Neural progenitor cell (in vitro differentiated cells): Measurements from ENCODE around the gene PACC1. TPM values are rescaled to one million over a fixed set of nuclear protein-coding genes. Genes with fewer than 3 reads are reported as not detected.

Source experiments
- DNase-seq: peaks from one replicate; pipeline ENCODE4 v3.0.0-alpha.2; 2016; ENCODE audit warnings: low spot score
- H2AFZ ChIP-seq: fragments of 200-600 bp; sonication (generic); replicated peaks from 2 replicates; pipeline ENCODE4 v1.6.1; 2016; ENCODE audit warnings: antibody characterized with exemption
- H3F3A ChIP-seq: fragments of 200-600 bp; sonication (generic); 2 replicates; pipeline ENCODE4 v1.6.1; 2016; ENCODE audit warnings: antibody characterized with exemption, low read depth
- H3K27ac ChIP-seq: fragments of 200-600 bp; sonication (generic); 2 replicates; pipeline ENCODE4 v1.5.1; 2016; ENCODE audit warnings: mild to moderate bottlenecking
- H3K27me3 ChIP-seq: fragments of 200-600 bp; sonication (generic); 2 replicates; pipeline ENCODE4 v1.6.1; 2016; ENCODE audit warnings: mild to moderate bottlenecking, moderate library complexity
- H3K36me3 ChIP-seq: fragments of 200-600 bp; sonication (generic); 2 replicates; pipeline ENCODE4 v1.5.1; 2016
- H3K4me1 ChIP-seq: fragments of 200-600 bp; sonication (generic); 2 replicates; pipeline ENCODE4 v1.6.1; 2016; ENCODE audit warnings: mixed run types
- H3K4me2 ChIP-seq: fragments of 200-600 bp; sonication (generic); 2 replicates; pipeline ENCODE4 v1.6.1; 2016
- H3K4me3 ChIP-seq: fragments of 200-600 bp; sonication (generic); 2 replicates; pipeline ENCODE4 v1.5.1; 2016
- H3K79me2 ChIP-seq: fragments of 200-600 bp; sonication (generic); 2 replicates; pipeline ENCODE4 v1.6.1; 2016; ENCODE audit warnings: low read depth
- H3K9ac ChIP-seq: fragments of 200-600 bp; sonication (generic); 2 replicates; pipeline ENCODE4 v1.6.1; 2016
- H3K9me3 ChIP-seq: fragments of 200-600 bp; sonication (generic); 2 replicates; pipeline ENCODE4 v1.5.1; 2016; ENCODE audit warnings: low read depth
- H4K20me1 ChIP-seq: fragments of 200-600 bp; sonication (generic); 2 replicates; pipeline ENCODE4 v1.6.1; 2016; ENCODE audit warnings: low read depth
- H3K27ac Mint-ChIP-seq: 3 replicates; pipeline ENCODE4 v1.8.0; 2021; ENCODE audit warnings: mixed read lengths
- H3K27me3 Mint-ChIP-seq: 2 replicates; pipeline ENCODE4 v1.8.0; 2022; ENCODE audit warnings: low read depth, mild to moderate bottlenecking, inconsistent platforms, moderate library complexity, mixed read lengths; ENCODE audit not compliant: insufficient read depth
- H3K36me3 Mint-ChIP-seq: 3 replicates; pipeline ENCODE4 v1.8.0; 2021; ENCODE audit warnings: mixed read lengths
- H3K4me1 Mint-ChIP-seq: 3 replicates; pipeline ENCODE4 v1.8.0; 2021; ENCODE audit warnings: mixed read lengths
- H3K4me3 Mint-ChIP-seq: 3 replicates; pipeline ENCODE4 v1.8.0; 2021; ENCODE audit warnings: mild to moderate bottlenecking, moderate library complexity, mixed read lengths
- H3K9me3 Mint-ChIP-seq: 3 replicates; pipeline ENCODE4 v1.8.0; 2020; ENCODE audit warnings: mixed read lengths
- EZH2 ChIP-seq: fragments of 200-600 bp; sonication (generic); IDR thresholded peaks from 2 replicates; pipeline ENCODE4 v1.6.1; 2017; ENCODE audit warnings: antibody characterized with exemption, mild to moderate bottlenecking, moderate library complexity
- EZH2phosphoT487 ChIP-seq: fragments of 200-600 bp; sonication (generic); IDR thresholded peaks from 2 replicates; pipeline ENCODE4 v1.6.1; 2017; ENCODE audit warnings: antibody characterized with exemption
- total RNA-seq: library from RNA; depleted of rRNA; stranded (reverse); fragments of >200 nt; gene quantifications from 2 replicates; pipeline ENCODE4 v1.2.3, GENCODE V29; 2015; ENCODE audit warnings: low replicate concordance
- TF ChIP-seq, protein P1 (sequence below): fragments of 200-600 bp; sonication (generic); IDR thresholded peaks from 2 replicates; pipeline ENCODE4 v1.5.1; 2017; ENCODE audit warnings: antibody characterized with exemption, mild to moderate bottlenecking

Gene PACC1
- total RNA-seq, 1 donor from 2014 or later: 21.1 TPM

DNA sequence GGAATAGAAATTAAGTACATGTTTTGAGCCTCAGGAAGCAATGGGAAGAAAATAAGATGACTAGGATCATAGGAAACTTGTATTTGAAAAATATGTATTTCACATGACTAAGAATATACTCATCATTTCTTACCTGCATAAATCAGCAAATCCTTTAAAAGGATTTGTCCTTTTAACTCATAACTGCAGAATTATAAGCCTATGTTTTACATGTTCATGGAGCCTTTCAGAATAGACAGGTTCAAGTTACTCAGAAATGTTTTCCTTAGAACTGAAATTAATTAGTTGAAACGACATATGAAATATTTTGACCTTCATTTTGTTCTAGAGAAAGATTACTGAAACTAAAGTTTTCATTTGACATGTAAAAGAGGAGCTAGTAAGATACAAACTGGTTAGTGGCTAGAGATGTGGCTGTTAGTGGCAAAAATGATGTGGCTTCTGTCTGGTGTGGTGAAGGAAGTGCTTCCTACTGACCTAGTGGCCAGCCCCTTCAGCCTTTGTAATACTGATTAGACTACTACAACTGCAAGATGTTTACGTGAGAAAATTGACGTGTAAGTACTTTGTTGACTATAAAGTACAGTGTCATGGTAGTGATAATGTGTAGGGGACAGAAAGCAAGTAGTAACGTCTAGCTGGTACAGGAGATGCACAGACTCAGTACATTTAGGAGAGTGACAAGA, 54.7 kb downstream of the PACC1 start:
- peaks cover 18% of the 10 kb centered on the region for H3K36me3 Mint-ChIP-seq
- H2AFZ ChIP-seq: no peak overlapping the region
- no peaks in the 10 kb centered on the region for H3K9me3 ChIP-seq
- DNase-seq: no peak
- H3K4me1 Mint-ChIP-seq: no peaks in the 10 kb centered on the region
- H3K9ac ChIP-seq: no peak overlapping the region
- H4K20me1 ChIP-seq: no peaks in the 10 kb centered on the region
- H3K9me3 Mint-ChIP-seq: no peaks in the 10 kb centered on the region
- no peak overlapping the region for H3K4me2 ChIP-seq
- H3F3A ChIP-seq: peaks cover 7% of the 10 kb centered on the region
- H3K4me1 ChIP-seq: no peaks in the 10 kb centered on the region
- no peak for TF ChIP-seq EZH2
- peaks cover 11% of the 10 kb centered on the region for H3K36me3 ChIP-seq
- H3K79me2 ChIP-seq: no peaks in the 10 kb centered on the region
- no peaks in the 10 kb centered on the region for H3K27me3 ChIP-seq
- H3K27me3 Mint-ChIP-seq: no peaks in the 10 kb centered on the region
- H3K27ac Mint-ChIP-seq: no peak overlapping the region
- H3K4me3 ChIP-seq: no peak overlapping the region
- no peak overlapping the region for H3K4me3 Mint-ChIP-seq
- no peak overlapping the region for H3K27ac ChIP-seq

DNA sequence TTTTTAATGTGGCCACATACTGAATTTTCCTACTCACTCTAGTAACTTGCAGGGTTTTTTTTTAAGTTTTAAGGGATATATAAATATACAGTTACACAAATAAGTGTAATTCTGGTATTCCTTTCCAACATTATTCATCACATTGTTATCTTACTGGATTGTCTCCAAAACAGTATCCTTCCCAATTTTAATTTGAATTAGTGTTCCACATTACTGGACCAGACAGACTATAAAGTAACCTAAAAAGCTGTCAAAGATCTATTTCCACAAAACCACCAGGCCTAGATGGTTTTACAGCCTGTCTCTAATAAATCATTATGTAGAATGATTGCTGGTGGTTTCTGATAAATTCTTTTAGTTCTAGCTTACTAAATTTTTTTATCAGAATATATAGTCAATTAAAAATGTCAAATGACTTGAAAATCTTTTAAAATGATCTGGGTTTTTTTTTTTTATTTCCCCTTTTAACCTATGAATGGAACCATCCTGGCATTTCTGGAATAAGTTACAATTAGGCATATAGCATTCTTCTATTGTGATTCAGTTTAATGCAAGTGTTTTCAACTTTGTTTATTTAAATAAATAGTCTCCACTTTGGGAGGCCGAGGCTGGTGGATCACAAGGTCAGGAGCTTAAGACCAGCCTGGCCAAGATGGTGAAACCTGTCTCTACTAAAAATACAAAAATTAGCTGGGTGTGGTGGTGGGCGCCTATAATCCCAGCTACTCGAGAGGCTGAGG, 59.3 kb downstream of the PACC1 start:
- no peaks in the 10 kb centered on the region for H4K20me1 ChIP-seq
- H3K4me3 ChIP-seq: no peak overlapping the region
- peaks cover 7% of the 10 kb centered on the region for H3F3A ChIP-seq
- H3K4me1 ChIP-seq: no peaks in the 10 kb centered on the region
- no peak overlapping the region for H3K4me2 ChIP-seq
- H3K9ac ChIP-seq: no peak overlapping the region
- Mint-ChIP-seq H3K27me3 (peaks cover 2% of the 10 kb centered on the region), H3K4me1 (no peaks in the 10 kb centered on the region), H3K4me3 (no peak overlapping the region), H3K9me3 (no peaks in the 10 kb centered on the region), H3K36me3 (peaks cover 7% of the 10 kb centered on the region), H3K27ac (no peak overlapping the region)
- no peaks in the 10 kb centered on the region for H3K27me3 ChIP-seq
- DNase-seq: no peak
- H3K79me2 ChIP-seq: no peaks in the 10 kb centered on the region
- TF ChIP-seq EZH2: no peak
- no peak overlapping the region for H3K27ac ChIP-seq
- no peak overlapping the region for H2AFZ ChIP-seq
- no peaks in the 10 kb centered on the region for H3K9me3 ChIP-seq
- peaks cover 11% of the 10 kb centered on the region for H3K36me3 ChIP-seq

DNA sequence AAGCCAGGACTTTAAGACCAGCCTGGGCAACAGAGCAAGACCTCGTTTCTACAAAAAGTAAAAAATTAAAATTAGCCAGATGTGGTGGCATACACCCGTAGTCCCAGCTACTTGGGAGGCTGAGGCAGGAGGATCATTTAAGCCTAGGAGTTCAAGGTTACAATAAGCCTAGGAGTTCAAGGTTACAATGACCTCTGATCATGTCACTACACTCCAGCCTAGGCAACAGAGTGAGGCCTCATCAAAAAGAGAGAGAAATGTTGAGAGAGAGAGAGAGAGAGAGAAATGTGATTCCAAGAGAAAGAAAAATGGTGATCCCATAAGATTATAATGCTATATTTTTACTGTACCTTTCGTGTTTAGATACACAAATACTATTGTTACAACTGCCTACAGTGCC, 60.2 kb downstream of the PACC1 start:
- H3K36me3 ChIP-seq: peaks cover 6% of the 10 kb centered on the region
- Mint-ChIP-seq H3K9me3 (no peaks in the 10 kb centered on the region), H3K4me3 (no peak overlapping the region), H3K27ac (no peak overlapping the region), H3K27me3 (peaks cover 2% of the 10 kb centered on the region), H3K36me3 (peaks cover 7% of the 10 kb centered on the region), H3K4me1 (no peaks in the 10 kb centered on the region)
- no peaks in the 10 kb centered on the region for H3K79me2 ChIP-seq
- no peak overlapping the region for H3K4me2 ChIP-seq
- no peak overlapping the region for H3K27ac ChIP-seq
- no peaks in the 10 kb centered on the region for H3K9me3 ChIP-seq
- H3K9ac ChIP-seq: no peak overlapping the region
- H3K27me3 ChIP-seq: no peaks in the 10 kb centered on the region
- TF ChIP-seq, protein P1, sequence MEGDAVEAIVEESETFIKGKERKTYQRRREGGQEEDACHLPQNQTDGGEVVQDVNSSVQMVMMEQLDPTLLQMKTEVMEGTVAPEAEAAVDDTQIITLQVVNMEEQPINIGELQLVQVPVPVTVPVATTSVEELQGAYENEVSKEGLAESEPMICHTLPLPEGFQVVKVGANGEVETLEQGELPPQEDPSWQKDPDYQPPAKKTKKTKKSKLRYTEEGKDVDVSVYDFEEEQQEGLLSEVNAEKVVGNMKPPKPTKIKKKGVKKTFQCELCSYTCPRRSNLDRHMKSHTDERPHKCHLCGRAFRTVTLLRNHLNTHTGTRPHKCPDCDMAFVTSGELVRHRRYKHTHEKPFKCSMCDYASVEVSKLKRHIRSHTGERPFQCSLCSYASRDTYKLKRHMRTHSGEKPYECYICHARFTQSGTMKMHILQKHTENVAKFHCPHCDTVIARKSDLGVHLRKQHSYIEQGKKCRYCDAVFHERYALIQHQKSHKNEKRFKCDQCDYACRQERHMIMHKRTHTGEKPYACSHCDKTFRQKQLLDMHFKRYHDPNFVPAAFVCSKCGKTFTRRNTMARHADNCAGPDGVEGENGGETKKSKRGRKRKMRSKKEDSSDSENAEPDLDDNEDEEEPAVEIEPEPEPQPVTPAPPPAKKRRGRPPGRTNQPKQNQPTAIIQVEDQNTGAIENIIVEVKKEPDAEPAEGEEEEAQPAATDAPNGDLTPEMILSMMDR: no peak
- TF ChIP-seq EZH2phosphoT487: no peak
- TF ChIP-seq EZH2: no peak
- H2AFZ ChIP-seq: no peak overlapping the region
- no peaks in the 10 kb centered on the region for H4K20me1 ChIP-seq
- no peaks in the 10 kb centered on the region for H3K4me1 ChIP-seq
- no peak for DNase-seq
- H3K4me3 ChIP-seq: no peak overlapping the region
- no peaks in the 10 kb centered on the region for H3F3A ChIP-seq

DNA sequence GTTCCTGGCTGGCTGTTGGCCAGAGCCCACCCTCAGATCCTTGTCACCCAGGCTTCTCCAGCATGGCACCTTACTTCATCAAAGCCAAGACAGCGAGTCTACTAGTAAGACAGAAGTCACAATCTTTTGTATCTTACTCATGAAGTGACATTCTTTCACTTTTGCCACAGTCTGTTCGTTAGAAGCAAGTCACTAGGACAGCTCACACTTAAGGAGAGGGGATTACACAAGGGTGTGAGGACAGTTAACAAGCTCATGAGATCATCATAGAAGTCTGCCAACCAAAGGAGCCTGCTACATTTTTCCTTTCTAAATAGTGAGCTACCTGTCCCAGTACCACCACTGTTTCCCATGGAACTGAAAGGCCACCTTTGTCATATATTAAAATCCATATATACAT, 61.5 kb downstream of the PACC1 start:
- H3K27ac ChIP-seq: no peak overlapping the region
- peaks cover 3% of the 10 kb centered on the region for H3K36me3 Mint-ChIP-seq
- H3K9me3 Mint-ChIP-seq: no peaks in the 10 kb centered on the region
- H3K27me3 Mint-ChIP-seq: peaks cover 2% of the 10 kb centered on the region
- H3K4me3 ChIP-seq: no peak overlapping the region
- no peaks in the 10 kb centered on the region for H3F3A ChIP-seq
- no peaks in the 10 kb centered on the region for H3K27me3 ChIP-seq
- no peak overlapping the region for H3K27ac Mint-ChIP-seq
- H3K9ac ChIP-seq: no peak overlapping the region
- TF ChIP-seq EZH2 (no peak), EZH2phosphoT487 (no peak)
- no peak overlapping the region for H3K4me2 ChIP-seq
- no peaks in the 10 kb centered on the region for H3K9me3 ChIP-seq
- H3K4me1 ChIP-seq: no peaks in the 10 kb centered on the region
- H3K4me3 Mint-ChIP-seq: no peak overlapping the region
- no peaks in the 10 kb centered on the region for H4K20me1 ChIP-seq
- H2AFZ ChIP-seq: no peak overlapping the region
- no peaks in the 10 kb centered on the region for H3K79me2 ChIP-seq
- H3K4me1 Mint-ChIP-seq: no peaks in the 10 kb centered on the region
- DNase-seq: no peak
- H3K36me3 ChIP-seq: no peaks in the 10 kb centered on the region
